Stimulated activated CD4-positive, alpha-beta T cell treated with anti-CD3 and anti-CD28 coated beads, Interleukin-2, amount 100 ng/mL, for 48 hours (primary cell): ENCODE measurements around the gene CASZ1.

Experiments
- DNase-seq, 2 donors: peaks; one replicate each; pipeline ENCODE4 v3.0.0-alpha.2; 2020

CASZ1 gene

DNA sequence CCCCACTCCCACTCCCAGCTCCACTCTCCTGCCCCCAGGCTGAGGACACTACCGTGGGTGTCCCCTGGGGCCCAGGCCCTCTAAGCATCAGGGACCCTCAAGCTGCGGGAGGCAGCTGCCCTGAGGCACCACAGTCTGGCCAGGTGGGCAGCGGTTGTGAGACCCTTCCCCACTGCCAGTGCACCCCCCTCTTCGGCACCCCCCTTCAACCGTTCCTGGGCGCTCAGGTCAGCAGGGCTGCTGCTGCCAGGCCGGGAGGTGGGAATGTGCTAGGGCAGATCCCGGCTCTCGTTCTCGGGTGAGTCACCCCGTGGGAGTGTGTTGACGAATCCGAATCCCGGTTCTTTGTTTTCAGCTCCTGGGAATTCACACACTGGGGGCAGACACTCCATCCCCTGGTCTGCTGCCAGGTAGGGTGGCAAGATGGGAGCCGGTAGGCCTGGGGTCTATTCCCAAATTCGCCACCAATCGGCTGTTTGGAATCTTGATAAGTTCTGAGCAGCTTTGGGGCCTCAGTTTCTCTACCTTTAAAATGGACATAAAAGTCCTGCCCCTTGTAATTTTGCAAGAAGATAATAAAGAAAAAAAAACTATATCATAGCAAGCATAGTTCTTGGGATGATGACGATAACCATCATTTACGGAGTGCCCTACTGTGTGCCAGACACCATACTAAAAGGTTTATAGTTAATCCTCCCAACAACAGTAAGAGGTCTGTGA, 28.5 kb upstream of the CASZ1 start:
- DNase-seq: no peak

DNA sequence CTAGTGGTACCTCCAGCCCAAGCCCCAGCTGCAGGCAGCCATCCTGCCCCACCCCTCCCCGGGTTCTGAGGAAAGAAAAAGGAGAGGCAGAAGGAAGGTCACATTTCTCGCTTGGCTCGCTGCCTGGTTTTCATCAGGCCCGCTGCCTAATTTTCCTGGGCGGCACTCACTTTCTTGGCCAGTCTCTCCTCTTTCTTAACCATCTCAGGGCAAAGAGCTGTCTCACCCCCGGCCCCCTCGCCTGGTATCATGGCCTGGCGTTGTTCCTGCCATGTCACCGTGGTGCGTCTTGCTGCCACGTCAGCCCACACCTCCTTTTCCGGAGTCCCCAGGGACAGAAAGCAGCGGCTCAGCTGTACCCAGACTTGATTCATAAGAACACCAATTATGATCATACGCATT, 26.6 kb upstream of the CASZ1 start:
- DNase-seq: no peak

DNA sequence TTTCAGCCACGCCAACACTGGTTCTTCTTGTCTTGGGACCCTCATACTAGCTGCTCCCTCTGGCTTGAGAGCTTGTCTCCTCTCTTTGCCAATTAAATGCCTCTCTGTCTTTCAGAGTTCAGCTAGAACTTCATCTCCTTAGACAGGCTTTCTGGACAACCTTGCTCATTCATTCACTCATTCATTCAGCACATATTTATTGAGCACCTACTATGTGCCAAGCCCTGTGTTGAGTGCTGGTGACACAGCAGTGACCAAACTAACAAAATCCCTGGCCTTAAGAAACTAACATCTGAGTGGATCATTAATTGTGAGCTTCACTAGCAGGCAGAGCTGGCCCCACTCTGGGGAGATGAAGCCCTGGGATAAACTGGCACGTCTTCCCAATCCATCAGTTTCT, 24.9 kb upstream of the CASZ1 start:
- DNase-seq: no peak

- DNase-seq: no peak
Observed at GRCh38 chr1:10820422-10820821, 24.0 kb upstream of the CASZ1 start.

DNA sequence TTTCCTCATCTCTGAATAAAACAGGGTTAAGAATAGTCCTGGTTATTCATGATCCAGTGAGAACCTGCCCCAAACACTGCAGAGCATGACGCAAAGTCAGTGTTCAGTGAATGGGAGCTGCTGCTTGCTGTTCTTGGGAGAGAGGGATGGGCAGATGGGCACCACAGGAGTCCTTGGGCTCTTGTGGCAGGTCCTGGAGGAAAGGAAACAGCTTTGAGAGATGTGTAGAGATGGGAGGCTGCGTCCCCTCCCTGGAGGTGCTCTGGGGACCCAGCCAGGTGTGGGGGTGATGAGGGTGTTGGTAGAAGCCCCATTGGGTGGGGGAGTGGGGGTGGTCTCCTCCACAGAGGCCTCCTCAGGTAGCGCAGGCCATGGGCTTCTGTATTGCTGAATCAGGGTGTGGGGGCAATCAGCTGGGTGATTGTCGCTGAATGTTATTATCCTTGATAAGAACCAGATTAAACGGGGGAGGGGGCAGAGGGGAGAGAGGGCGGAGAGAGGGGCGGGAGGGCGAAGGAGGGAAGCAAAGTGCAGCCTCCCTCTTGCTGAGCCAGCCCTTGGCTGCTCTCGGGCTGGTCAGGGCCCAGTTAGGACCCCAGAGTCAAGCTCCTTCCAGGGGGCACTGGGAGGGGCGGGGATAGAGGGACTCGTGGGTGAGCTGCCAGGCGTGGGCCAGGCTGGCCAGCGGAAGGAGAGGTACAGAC, 22.9 kb upstream of the CASZ1 start:
- DNase-seq: no peak

DNA sequence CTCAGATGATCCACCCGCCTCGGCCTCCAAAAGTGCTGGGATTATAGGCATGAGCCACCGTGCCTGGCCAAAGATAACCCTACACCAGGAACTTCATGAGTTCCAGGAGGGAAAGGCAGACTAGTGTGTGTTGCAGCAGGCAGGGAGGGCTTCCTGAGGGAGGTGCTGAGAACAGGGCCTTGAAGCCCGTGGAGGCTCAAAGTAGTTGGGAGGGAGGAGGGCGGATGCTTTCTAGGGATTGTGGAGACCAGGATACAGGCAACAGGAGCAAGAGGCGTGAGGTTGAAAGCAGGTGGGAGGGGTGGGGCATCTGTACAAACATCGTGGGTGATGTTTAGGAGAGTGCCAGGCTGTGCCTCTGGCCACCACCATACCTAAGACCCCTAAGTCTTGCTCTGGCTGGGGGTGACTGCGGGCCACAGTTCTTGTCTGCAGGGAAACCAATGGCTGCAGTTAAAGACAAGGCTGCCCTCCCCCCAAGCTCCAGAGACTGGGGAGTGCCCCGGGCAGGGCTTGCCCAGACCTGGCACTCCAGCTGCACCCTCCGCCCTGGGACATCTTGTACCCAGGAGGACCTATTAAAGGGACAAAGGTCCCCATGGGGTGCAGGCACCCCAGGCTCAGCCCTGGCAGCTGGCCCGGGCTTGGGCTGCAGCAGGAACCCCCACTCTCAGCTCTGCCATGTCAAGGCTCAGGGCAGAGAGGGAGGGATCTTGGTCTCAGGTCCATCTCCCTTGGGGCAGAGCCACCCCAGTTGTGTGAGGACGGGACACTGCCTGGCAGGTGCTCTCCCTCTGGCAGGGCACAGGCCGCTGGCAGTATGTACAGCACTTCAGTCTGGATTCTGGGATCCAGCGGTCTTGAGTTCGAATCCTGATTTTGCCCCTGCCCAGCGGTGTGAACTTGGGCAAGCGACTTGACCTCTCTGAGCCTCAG, 22.1 kb upstream of the CASZ1 start:
- no peak for DNase-seq

- no peak for DNase-seq
Observed at GRCh38 chr1:10816743-10817369, 20.4 kb upstream of the CASZ1 start.

GRCh38 chr1:10816233-10816632, 19.8 kb upstream of the CASZ1 start:
- DNase-seq: no peak

DNA sequence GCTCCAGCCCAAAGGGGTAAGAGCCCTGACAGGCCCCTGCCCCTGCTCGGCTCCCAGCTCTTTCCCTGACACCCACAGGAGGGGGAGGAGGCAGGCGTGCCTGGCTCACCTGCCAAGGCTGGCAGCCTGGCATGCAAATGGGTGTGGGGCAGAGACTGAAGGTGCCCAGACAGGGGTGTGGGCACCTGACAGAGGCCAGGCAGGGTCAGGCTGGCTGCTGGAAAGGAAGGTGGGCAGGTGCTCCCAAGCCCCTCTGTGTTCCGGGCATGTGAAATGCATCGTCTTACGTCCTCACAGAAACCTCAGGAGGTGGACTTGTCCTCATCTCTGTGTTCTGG, 19.4 kb upstream of the CASZ1 start:
- DNase-seq: no peak

DNA sequence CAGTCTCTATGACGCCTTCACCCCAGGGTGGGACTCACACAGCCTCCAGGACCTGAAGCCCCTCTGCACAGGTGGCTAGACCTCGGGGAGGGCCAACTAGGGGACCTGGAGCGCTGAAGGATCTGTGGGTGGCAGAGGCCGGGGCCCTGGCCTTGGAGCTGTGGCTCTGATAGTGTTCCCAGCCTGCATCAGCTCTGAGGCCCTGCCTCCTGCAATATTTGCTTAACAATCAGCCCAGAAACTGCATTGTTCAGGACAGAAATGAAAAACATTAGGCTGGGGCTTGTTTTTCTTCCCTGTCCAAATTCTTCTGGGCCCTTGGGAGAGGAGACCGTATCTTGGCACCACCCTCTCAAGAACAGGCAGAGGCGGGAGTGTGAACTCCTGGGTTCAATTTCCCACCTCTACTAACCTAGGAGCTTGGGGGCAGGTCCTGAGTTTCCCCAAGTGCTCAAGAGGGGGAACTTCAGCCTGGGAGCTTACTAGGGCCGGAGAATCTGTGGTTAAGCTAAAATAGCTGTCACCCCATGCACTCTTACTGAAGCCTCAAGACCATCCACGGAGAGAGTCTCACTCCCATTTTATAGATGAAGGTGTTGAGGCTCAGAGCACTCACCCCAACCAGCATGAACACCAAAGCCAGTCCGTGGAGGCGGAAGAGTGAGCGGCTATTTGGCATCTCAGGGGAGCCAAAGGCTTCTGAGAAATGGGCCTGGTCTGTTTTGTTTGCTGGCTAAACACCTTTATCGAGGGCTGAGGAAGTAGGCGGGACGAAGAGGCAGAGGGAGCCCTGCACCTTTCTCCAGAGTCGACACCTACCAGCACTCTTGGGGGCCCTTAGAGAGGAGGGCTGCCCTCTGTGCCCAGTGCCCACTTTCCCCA, 18.8 kb upstream of the CASZ1 start:
- DNase-seq: no peak

DNA sequence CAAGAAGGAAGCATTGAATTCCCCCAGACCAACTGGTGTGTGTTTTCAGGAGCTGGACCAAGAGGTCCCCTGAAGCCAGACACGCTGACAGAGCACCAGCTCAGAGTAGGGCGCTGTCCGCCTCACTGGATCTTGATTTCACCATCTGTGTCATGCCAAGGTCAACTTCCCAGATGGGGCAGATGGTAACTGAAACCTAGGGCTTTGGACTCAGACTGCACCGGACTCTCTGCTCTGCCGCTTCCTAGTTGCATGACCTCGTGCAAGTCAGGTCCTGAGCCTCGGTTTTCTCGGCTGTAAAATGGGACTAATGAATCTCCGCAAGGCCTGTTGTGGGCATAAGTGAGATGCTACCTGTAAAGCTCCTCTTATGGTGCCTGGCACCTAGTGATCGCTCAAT, 17.9 kb upstream of the CASZ1 start:
- no peak for DNase-seq

GRCh38 chr1:10813799-10814198, 17.4 kb upstream of the CASZ1 start:
- DNase-seq: no peak

- no peak for DNase-seq
Observed at GRCh38 chr1:10812387-10812915, 16.0 kb upstream of the CASZ1 start.

- no peak for DNase-seq
Observed at GRCh38 chr1:10808441-10808840, 12.0 kb upstream of the CASZ1 start.

DNA sequence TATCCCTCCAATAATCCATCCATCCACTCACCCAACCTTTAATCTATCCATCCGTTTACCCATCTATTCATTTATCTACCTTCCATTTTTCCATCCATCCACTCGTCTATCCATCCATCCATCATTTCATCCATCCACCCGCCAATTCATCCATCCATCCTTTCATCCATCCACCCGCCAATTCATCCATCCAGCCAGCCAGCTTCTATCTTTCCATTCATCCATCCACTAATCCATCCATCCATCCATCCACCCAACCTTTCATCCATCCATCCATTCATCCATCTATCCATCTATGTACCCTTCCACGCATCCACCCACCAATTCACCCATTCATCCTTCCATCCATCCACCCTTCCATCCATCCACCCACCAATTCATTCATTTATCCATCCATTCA, 10.5 kb upstream of the CASZ1 start:
- DNase-seq: no peak

DNA sequence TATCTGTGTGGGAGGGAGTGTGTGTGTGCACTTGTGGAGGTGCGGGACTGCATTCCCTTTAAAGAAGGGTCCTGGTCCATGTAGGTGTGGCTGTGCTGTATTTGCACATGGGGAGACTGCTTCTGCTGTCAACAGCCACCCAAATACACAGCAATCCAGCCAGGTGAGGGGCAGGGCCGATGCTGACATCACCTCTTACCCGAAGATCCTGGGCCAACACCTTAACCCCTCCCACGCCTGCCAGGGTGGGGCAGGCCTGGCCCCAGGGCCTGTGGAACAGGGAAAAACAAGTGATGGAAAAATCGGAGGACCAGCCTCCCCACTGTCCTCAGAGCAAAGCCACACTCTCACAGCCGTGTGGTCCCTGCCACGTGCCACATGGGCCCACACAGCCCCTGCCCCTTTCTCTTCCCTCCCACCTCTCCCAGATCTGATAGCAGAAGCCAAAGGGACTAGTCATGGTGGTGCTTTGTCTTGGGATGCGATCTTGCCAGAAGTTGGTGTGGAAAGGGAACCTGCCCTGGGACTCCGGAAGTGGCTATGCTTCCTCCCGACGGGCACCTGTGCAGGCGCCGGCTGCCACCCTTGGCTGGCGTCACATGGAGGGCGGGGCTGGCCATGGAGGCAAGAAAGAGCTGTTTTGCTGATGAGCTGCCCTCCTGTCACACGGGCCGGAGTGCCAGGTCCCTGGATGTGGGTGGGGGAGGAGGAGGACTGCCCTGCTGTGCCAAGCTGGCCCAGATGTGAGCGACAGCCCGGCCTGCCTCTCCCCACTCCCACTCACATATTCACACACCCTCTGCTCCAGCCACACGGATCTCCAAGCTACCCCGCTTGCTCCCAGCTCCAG, 7.8 kb upstream of the CASZ1 start:
- DNase-seq: no peak

- DNase-seq: no peak
Observed at GRCh38 chr1:10802944-10803715, 6.7 kb upstream of the CASZ1 start.

- DNase-seq: no peak
Observed at GRCh38 chr1:10800778-10801177, 4.3 kb upstream of the CASZ1 start.

DNA sequence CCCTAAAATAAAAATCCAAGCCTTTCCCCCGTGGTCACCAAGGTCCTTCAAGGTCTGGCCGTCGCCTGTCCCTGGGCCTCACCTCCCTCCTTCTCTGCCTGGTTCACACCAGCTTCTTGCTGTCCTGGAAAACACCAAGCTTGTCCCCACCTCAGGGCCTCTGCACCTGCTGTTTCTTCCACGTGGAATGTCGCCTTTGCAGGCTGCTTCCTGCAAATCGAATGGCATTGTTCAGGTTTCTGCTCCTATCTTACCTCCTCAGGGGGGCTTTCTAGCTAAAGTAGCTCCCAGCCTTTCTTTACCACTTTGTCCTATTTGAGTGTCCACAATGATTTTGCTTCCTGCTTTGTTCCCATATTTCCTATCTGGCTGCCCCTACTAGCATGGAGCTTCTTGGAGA, 3.3 kb upstream of the CASZ1 start:
- DNase-seq: no peak
